NK-92 (cell line): ENCODE data around the gene IPO13.

ENCODE experiments used
- DNase-seq: peaks from one replicate; lab custom pipeline; 2025; ENCODE audit not compliant: unreplicated experiment; lab: John Stamatoyannopoulos, UW

IPO13 gene

GRCh38 chr1:43973981-43974442 lies 27.3 kb downstream of the IPO13 start:
- DNase-seq: no peak

- peak; percentile 48 for DNase-seq
These were observed 27.9 kb downstream of the IPO13 start, which contains the start of gene ATP6V0B for GRCh38 chr1:43974443-43975248. Gene ATP6V0B, plus strand, starts transcription at chr1:43974960. Its CDS starts 81 bp downstream, at chr1:43975041.

- no peak for DNase-seq
These were observed 28.7 kb downstream of the IPO13 start for GRCh38 chr1:43975249-43975961.

GRCh38 chr1:43976045-43976444 lies 29.3 kb downstream of the IPO13 start:
- no peak for DNase-seq

- no peak for DNase-seq
These were observed 30.1 kb downstream of the IPO13 start for GRCh38 chr1:43976890-43977289.

GRCh38 chr1:43977376-43978263 lies 30.9 kb downstream of the IPO13 start:
- DNase-seq: no peak

- DNase-seq: no peak
These were observed 31.5 kb downstream of the IPO13 start for GRCh38 chr1:43978264-43978550.

- DNase-seq: no peak
These were observed 32.0 kb downstream of the IPO13 start, which contains the start of gene B4GALT2 for GRCh38 chr1:43978551-43979260. Gene B4GALT2, plus strand, starts transcription at chr1:43979210. Its CDS starts 1,951 bp downstream, at chr1:43981161.

- DNase-seq: no peak
These were observed 32.4 kb downstream of the IPO13 start for GRCh38 chr1:43979261-43979527.

- DNase-seq: no peak
These were observed 32.9 kb downstream of the IPO13 start for GRCh38 chr1:43979528-43980254.

- DNase-seq: no peak
These were observed 33.7 kb downstream of the IPO13 start for GRCh38 chr1:43980255-43981134.

- DNase-seq: no peak
These were observed 34.4 kb downstream of the IPO13 start for GRCh38 chr1:43981135-43981491.

GRCh38 chr1:43981636-43982035 lies 34.9 kb downstream of the IPO13 start:
- no peak for DNase-seq

GRCh38 chr1:43982241-43982640 lies 35.5 kb downstream of the IPO13 start:
- DNase-seq: no peak

GRCh38 chr1:43982808-43983207 lies 36.1 kb downstream of the IPO13 start:
- no peak for DNase-seq

- DNase-seq: no peak
These were observed 36.6 kb downstream of the IPO13 start for GRCh38 chr1:43983253-43983899.

- DNase-seq: no peak
These were observed 38.1 kb downstream of the IPO13 start for GRCh38 chr1:43984855-43985254.

GRCh38 chr1:43985984-43986595 lies 39.3 kb downstream of the IPO13 start:
- DNase-seq: no peak
